PFSK-1 (cell line): ENCODE data around the gene HYLS1.

Experiments used
- FOXP2 ChIP-seq: optimal IDR thresholded peaks from 2 replicates; pipeline ENCODE3; 2011; ENCODE audit warnings: borderline replicate concordance, control low read depth, inconsistent platforms; ENCODE audit not compliant: insufficient read depth; ENCODE audit errors: extremely low read length, extremely low read depth
- POLR2AphosphoS5 ChIP-seq: IDR thresholded peaks from 2 replicates; pipeline ENCODE4 v1.6.1; 2012; ENCODE audit warnings: low read depth, mild to moderate bottlenecking, control low read depth, low read length, moderate library complexity
- REST ChIP-seq, 2 experiments: IDR thresholded peaks; 2 replicates each; pipeline versions ENCODE4 v1.6.1 to v1.8.0; 2011 to 2012; ENCODE audit warnings: low read depth in 2 of 2, low read length in 2 of 2, control low read depth in 1 of 2, inconsistent platforms in 1 of 2, mild to moderate bottlenecking in 1 of 2, moderate library complexity in 1 of 2; ENCODE audit not compliant: insufficient read depth in 1 of 2
- SIN3A ChIP-seq: IDR thresholded peaks from 2 replicates; pipeline ENCODE4 v1.6.1; 2012; ENCODE audit warnings: mild to moderate bottlenecking, low read length, moderate library complexity, borderline replicate concordance; ENCODE audit not compliant: insufficient read depth
- TAF1 ChIP-seq: IDR thresholded peaks from 2 replicates; pipeline ENCODE4 v1.6.1; 2012; ENCODE audit warnings: low read length, control low read depth, borderline replicate concordance; ENCODE audit not compliant: insufficient read depth

HYLS1 gene

GRCh38 chr11:125925804-125926203 lies 38.3 kb downstream of the HYLS1 start:
- TF ChIP-seq REST (IDR thresholded peaks at IDR 0.05; ENCODE audit: insufficient read depth in 1 of 2, low read depth in 2 of 2, low read length in 2 of 2) (no peak), SIN3A (no peak), POLR2AphosphoS5 (no peak), FOXP2 (no peak), TAF1 (no peak)

GRCh38 chr11:125926682-125927081 lies 39.2 kb downstream of the HYLS1 start:
- TF ChIP-seq REST (IDR thresholded peaks at IDR 0.05; ENCODE audit: insufficient read depth in 1 of 2, low read depth in 2 of 2, low read length in 2 of 2) (no peak), FOXP2 (no peak), SIN3A (no peak), POLR2AphosphoS5 (no peak), TAF1 (no peak)

- no peak for TF ChIP-seq FOXP2
- TF ChIP-seq TAF1: no peak
- TF ChIP-seq REST (IDR thresholded peaks at IDR 0.05; ENCODE audit: insufficient read depth in 1 of 2, low read depth in 2 of 2, low read length in 2 of 2): no peak
- TF ChIP-seq POLR2AphosphoS5: no peak
- no peak for TF ChIP-seq SIN3A
These were observed 42.1 kb downstream of the HYLS1 start for GRCh38 chr11:125929445-125930075.

GRCh38 chr11:125930076-125930450 lies 42.6 kb downstream of the HYLS1 start:
- no peak for TF ChIP-seq FOXP2
- no peak for TF ChIP-seq POLR2AphosphoS5
- no peak for TF ChIP-seq REST (IDR thresholded peaks at IDR 0.05; ENCODE audit: insufficient read depth in 1 of 2, low read depth in 2 of 2, low read length in 2 of 2)
- no peak for TF ChIP-seq SIN3A
- TF ChIP-seq TAF1: no peak

GRCh38 chr11:125931116-125931515 lies 43.6 kb downstream of the HYLS1 start:
- TF ChIP-seq FOXP2: no peak
- no peak for TF ChIP-seq POLR2AphosphoS5
- no peak for TF ChIP-seq TAF1
- TF ChIP-seq REST (IDR thresholded peaks at IDR 0.05; ENCODE audit: insufficient read depth in 1 of 2, low read depth in 2 of 2, low read length in 2 of 2): no peak
- TF ChIP-seq SIN3A: no peak
